ENCODE results near the gene CTTNBP2NL.

The CTTNBP2NL gene

GRCh38 chr1:112395821-112396652 is at the start of gene CTTNBP2NL:
CTTNBP2NL (plus strand) TSS chr1:112396214; CDS start chr1:112416166, 19,952 bp downstream.
- peak; percentile 97 for DNase-seq (ENCODE audit: low spot score)

GRCh38 chr1:112346801-112347350 is 49.1 kb upstream of the CTTNBP2NL start:
- no peak for DNase-seq (ENCODE audit: low spot score)

- DNase-seq (ENCODE audit: low spot score): no peak
Measured at GRCh38 chr1:112356765-112357164, 39.2 kb upstream of the CTTNBP2NL start.

- DNase-seq (ENCODE audit: low spot score): no peak
Measured at GRCh38 chr1:112357467-112357866, 38.5 kb upstream of the CTTNBP2NL start.

GRCh38 chr1:112358061-112358770 is 37.8 kb upstream of the CTTNBP2NL start:
- DNase-seq (ENCODE audit: low spot score): no peak

- DNase-seq (ENCODE audit: low spot score): peak; percentile 68
Measured at GRCh38 chr1:112358798-112359408, 37.1 kb upstream of the CTTNBP2NL start.

GRCh38 chr1:112359961-112360767 is 35.9 kb upstream of the CTTNBP2NL start:
- DNase-seq (ENCODE audit: low spot score): peak; percentile 33

- DNase-seq (ENCODE audit: low spot score): no peak
Measured at GRCh38 chr1:112363636-112364035, 32.4 kb upstream of the CTTNBP2NL start.

- no peak for DNase-seq (ENCODE audit: low spot score)
Measured at GRCh38 chr1:112368198-112368597, 27.8 kb upstream of the CTTNBP2NL start.

- DNase-seq (ENCODE audit: low spot score): peak; percentile 89
Measured at GRCh38 chr1:112369392-112370285, 26.4 kb upstream of the CTTNBP2NL start.

- no peak for DNase-seq (ENCODE audit: low spot score)
Measured at GRCh38 chr1:112370996-112371395, 25.0 kb upstream of the CTTNBP2NL start.

GRCh38 chr1:112371775-112372174 is 24.2 kb upstream of the CTTNBP2NL start:
- DNase-seq (ENCODE audit: low spot score): no peak

GRCh38 chr1:112373806-112374205 is 22.2 kb upstream of the CTTNBP2NL start:
- DNase-seq (ENCODE audit: low spot score): no peak

GRCh38 chr1:112375701-112376100 is 20.3 kb upstream of the CTTNBP2NL start:
- DNase-seq (ENCODE audit: low spot score): no peak

- DNase-seq (ENCODE audit: low spot score): no peak
Measured at GRCh38 chr1:112380356-112380755, 15.7 kb upstream of the CTTNBP2NL start.

GRCh38 chr1:112381324-112382076 is 14.5 kb upstream of the CTTNBP2NL start:
- DNase-seq (ENCODE audit: low spot score): no peak

GRCh38 chr1:112383759-112384370 is 12.1 kb upstream of the CTTNBP2NL start:
- no peak for DNase-seq (ENCODE audit: low spot score)

GRCh38 chr1:112386024-112386723 is 9.8 kb upstream of the CTTNBP2NL start:
- DNase-seq (ENCODE audit: low spot score): no peak
